Vagina (tissue), 2 donors: ENCODE results near the gene RGL2.

Experiments
- POLR2A ChIP-seq, 2 donors: fragments of 450-650 bp; IDR thresholded peaks; one replicate each; pipeline ENCODE4 v1.6.1; 2017; ENCODE audit warnings: antibody characterized with exemption in 2 of 2, mild to moderate bottlenecking in 2 of 2, moderate library complexity in 2 of 2
- POLR2AphosphoS5 ChIP-seq, 2 donors: sonication (generic); formaldehyde crosslinking; IDR thresholded peaks; one replicate each; pipeline ENCODE4 v1.9.0; 2017; ENCODE audit warnings: antibody characterized with exemption in 2 of 2, mild to moderate bottlenecking in 2 of 2, low read depth in 1 of 2; ENCODE audit not compliant: insufficient read depth in 1 of 2
- TF ChIP-seq, protein P1 (sequence below), 3 experiments: fragments of 450-650 bp in 2 of 3; fragments of 200-600 bp in 1 of 3; sonication (generic) in 1 of 3; IDR thresholded peaks; one replicate each; pipeline ENCODE4 v1.5.1; 2017 to 2019; ENCODE audit warnings: antibody characterized with exemption in 3 of 3, mild to moderate bottlenecking in 2 of 3, moderate library complexity in 2 of 3

DNA sequence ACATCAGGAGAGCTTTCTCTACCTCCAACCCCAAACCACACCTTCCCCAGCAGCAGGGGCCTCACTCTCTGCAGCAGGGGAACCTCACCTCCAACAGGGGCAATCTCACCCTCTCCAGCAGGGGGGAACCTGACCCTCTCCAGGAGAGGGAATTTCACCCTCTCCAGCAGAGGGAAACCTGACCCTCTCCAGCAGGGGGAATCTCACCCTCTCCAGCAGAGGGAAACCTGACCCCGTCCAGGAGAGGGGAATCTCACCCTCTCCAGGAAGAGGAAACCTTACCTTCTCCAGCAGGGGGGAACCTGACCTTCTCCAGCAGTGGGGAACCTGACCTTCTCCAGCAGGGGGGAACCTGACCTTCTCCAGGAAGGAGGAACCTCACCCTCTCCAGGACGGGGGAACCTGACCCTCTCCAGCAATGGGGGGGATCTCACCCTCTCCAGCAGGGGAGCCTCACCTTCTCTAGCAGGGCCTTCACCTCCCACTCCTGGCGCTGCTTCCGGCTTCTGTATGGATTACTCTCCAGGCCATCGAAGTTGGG, 18.7 kb downstream of the RGL2 start:
- TF ChIP-seq, protein P1, sequence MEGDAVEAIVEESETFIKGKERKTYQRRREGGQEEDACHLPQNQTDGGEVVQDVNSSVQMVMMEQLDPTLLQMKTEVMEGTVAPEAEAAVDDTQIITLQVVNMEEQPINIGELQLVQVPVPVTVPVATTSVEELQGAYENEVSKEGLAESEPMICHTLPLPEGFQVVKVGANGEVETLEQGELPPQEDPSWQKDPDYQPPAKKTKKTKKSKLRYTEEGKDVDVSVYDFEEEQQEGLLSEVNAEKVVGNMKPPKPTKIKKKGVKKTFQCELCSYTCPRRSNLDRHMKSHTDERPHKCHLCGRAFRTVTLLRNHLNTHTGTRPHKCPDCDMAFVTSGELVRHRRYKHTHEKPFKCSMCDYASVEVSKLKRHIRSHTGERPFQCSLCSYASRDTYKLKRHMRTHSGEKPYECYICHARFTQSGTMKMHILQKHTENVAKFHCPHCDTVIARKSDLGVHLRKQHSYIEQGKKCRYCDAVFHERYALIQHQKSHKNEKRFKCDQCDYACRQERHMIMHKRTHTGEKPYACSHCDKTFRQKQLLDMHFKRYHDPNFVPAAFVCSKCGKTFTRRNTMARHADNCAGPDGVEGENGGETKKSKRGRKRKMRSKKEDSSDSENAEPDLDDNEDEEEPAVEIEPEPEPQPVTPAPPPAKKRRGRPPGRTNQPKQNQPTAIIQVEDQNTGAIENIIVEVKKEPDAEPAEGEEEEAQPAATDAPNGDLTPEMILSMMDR (IDR thresholded peaks at IDR 0.05): no peak
- TF ChIP-seq POLR2A (IDR thresholded peaks at IDR 0.05) (no peak), POLR2AphosphoS5 (IDR thresholded peaks at IDR 0.05; ENCODE audit: insufficient read depth in 1 of 2, low read depth in 1 of 2) (no peak)
